ENCODE data around the gene ZCCHC17. TPM values are rescaled to one million over a fixed set of nuclear protein-coding genes. Genes with fewer than 3 reads are reported as not detected.

Gene ZCCHC17
- total RNA-seq, 1 donor from 2014 or later: 26.6 TPM

DNA sequence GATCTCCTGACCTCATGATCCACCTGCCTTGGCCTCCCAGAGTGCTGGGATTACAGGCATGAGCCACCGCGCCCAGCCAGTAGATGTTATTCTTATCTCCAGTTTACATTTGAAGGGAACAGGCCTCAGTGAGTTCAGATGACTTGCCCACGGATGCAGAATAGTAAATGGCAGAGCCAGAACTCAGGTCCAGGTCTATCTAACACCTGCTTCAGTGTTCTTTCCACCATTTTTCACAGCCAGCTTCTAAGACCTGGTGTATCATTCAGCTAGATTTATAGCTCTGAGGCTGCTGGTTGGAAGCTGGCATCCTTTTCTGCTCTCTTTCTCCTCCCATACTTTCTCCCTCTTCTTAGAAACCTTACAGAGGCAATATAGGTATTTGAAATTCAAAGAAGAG lies 65.2 kb downstream of the ZCCHC17 start:
- TF ChIP-seq CTCF (IDR thresholded peaks at IDR 0.05; ENCODE audit: unreplicated experiment): no peak
- DNase-seq (ENCODE audit: low spot score in 2 of 2, unreplicated experiment in 2 of 2): no peak
- Mint-ChIP-seq H3K9me3 (no peaks in the 10 kb centered on the region), H3K27me3 (ENCODE audit: low read depth) (no peaks in the 10 kb centered on the region), H3K4me1 (no peaks in the 10 kb centered on the region), H3K4me3 (no peak overlapping the region), H3K27ac (no peak overlapping the region), H3K36me3 (peaks cover 33% of the 10 kb centered on the region)

- no peak for TF ChIP-seq CTCF (IDR thresholded peaks at IDR 0.05; ENCODE audit: unreplicated experiment)
- Mint-ChIP-seq H3K36me3 (peaks cover 22% of the 10 kb centered on the region), H3K27ac (no peak overlapping the region), H3K9me3 (no peaks in the 10 kb centered on the region), H3K4me3 (no peak overlapping the region), H3K27me3 (ENCODE audit: low read depth) (no peaks in the 10 kb centered on the region), H3K4me1 (no peaks in the 10 kb centered on the region)
- peak in 1 of 2 experiments; percentile 7 for DNase-seq (ENCODE audit: low spot score in 2 of 2, unreplicated experiment in 2 of 2)
Measured at GRCh38 chr1:31364561-31365250, 67.9 kb downstream of the ZCCHC17 start.

- H3K27ac Mint-ChIP-seq: no peak overlapping the region
- no peak overlapping the region for H3K4me3 Mint-ChIP-seq
- no peaks in the 10 kb centered on the region for H3K9me3 Mint-ChIP-seq
Measured at GRCh38 chr1:31366796-31367195, 70.0 kb downstream of the ZCCHC17 start.

DNA sequence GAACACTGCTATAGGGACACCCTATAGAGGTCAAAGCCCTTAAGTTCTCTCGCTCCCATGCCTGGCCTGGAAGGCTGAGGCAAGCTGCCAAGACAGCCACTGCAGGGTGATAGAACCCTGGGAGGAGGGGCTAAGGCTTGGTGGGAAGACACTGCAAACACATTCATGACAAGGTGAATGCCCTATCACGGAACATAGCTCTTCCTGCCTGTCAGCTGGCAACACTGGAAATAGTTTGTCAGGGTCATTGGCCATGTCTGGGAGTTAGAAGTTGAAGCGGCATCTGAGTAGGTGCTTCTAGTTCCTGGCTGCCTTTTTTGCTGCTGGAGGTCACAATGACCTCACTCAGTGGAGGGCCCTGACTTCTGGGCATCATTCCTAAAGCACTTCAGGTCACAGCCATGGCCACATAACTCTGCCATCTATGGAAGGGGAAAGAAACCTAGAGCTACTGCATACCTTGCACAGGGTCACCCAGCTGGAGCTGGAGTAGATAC lies 71.8 kb downstream of the ZCCHC17 start:
- no peak for DNase-seq (ENCODE audit: low spot score in 2 of 2, unreplicated experiment in 2 of 2)
- no peaks in the 10 kb centered on the region for H3K27me3 Mint-ChIP-seq (ENCODE audit: low read depth)
- no peaks in the 10 kb centered on the region for H3K9me3 Mint-ChIP-seq
- no peak overlapping the region for H3K27ac Mint-ChIP-seq
- peaks cover 18% of the 10 kb centered on the region for H3K4me1 Mint-ChIP-seq
- H3K36me3 Mint-ChIP-seq: peaks cover 18% of the 10 kb centered on the region
- H3K4me3 Mint-ChIP-seq: no peak overlapping the region
- TF ChIP-seq CTCF (IDR thresholded peaks at IDR 0.05; ENCODE audit: unreplicated experiment): no peak

More at GRCh38 chr1:31366796-31367195, 70.0 kb downstream of the ZCCHC17 start:
- Mint-ChIP-seq H3K27me3 (ENCODE audit: low read depth) (no peaks in the 10 kb centered on the region), H3K4me1 (peaks cover 4% of the 10 kb centered on the region), H3K36me3 (peaks cover 18% of the 10 kb centered on the region)
- DNase-seq (ENCODE audit: low spot score in 2 of 2, unreplicated experiment in 2 of 2): no peak
- no peak for TF ChIP-seq CTCF (IDR thresholded peaks at IDR 0.05; ENCODE audit: unreplicated experiment)

DNA sequence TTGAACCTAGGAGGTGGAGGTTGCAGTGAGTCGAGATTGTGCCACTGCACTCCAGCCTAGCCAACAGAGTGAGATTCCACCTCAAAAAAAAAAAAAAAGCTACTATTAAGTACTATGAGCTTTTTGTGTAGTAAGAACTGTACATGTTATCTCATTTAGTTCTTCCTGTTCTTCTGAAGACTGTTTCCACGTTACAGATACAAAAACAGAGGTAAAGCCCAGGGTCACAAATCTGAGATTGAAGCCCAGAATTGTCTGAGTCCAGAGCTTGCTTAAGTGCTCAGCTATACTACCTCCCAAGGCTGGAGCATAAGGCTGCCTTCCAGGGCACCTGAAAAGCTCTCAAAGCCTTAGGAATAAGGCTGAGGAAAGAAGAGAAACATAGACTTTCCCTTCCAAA lies 73.2 kb downstream of the ZCCHC17 start:
- no peaks in the 10 kb centered on the region for H3K27me3 Mint-ChIP-seq (ENCODE audit: low read depth)
- H3K27ac Mint-ChIP-seq: no peak overlapping the region
- H3K9me3 Mint-ChIP-seq: no peaks in the 10 kb centered on the region
- H3K36me3 Mint-ChIP-seq: peaks cover 9% of the 10 kb centered on the region
- DNase-seq (ENCODE audit: low spot score in 2 of 2, unreplicated experiment in 2 of 2): no peak
- TF ChIP-seq CTCF (IDR thresholded peaks at IDR 0.05; ENCODE audit: unreplicated experiment): no peak
- no peak overlapping the region for H3K4me3 Mint-ChIP-seq
- H3K4me1 Mint-ChIP-seq: peaks cover 23% of the 10 kb centered on the region
